ENCODE data around the gene NRXN2. TPM values are rescaled to one million over a fixed set of nuclear protein-coding genes. Genes with fewer than 3 reads are reported as not detected.
A peak's percentile ranks its signal among the peaks of the same experiment; 100 is the strongest.

NRXN2 gene
- total RNA-seq, 1 donor, result 1.6 TPM

DNA sequence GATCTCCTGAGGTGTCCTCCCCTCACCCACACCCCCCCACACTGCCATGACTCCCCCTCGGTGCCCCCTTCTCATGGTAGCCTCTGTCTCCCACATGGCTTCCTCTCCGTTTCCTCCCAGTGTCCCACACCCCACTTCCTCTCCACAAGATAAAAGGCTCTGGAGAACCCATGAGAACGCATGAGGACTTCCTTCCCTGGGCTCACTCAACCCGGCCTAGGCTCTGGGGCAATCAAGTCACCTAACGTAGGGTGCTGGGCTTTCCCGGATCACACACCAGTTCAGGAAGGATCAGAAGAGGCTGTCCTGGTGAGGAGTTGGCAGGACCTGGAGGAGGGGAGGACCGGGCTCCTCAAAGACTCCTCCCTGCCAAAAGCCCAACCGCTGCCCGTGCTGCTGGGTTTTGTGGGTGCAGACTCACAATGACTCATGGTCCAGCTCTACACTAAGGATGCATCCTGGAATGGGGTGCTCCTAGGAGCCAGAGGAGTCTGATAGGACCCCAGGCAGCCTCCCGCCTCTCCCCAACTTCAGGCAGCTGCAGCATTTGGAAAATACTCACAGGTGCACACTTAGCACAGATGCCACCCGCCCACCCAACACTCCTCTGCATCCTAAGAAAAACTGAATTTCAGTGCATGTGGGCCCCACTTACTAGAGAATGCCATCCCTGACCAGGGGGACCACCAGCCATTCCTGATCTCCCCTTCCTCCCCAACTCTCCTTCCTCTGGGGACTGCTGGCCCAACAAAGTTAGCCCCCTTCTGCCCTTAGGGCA, 110.9 kb downstream of the NRXN2 start:
- DNase-seq (ENCODE audit: low read depth in 2 of 3, low spot score in 2 of 3), result peak in 2 of 3 donors; percentile 17 to 36

DNA sequence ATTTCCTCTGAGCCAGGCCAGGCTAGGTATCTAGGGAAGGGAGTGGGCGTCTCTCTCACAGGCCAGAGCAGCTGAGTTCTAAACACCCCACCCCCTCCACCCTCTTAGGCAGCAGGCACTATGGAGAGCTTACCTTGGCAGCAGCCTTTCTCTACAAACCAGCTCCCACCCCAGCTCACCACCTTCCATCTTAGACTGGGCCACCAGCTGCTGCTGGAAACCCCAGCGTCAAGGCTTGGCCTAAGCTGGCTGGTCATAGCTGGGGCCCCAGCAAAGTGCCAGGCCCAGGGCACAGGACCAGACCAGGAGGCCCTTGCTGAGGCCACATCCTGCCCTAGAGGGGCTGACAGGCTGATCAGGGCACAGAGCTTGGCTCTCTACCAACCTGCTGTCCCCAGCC, 111.8 kb downstream of the NRXN2 start:
- DNase-seq (ENCODE audit: low read depth in 2 of 3, low spot score in 2 of 3), result no peak

DNA sequence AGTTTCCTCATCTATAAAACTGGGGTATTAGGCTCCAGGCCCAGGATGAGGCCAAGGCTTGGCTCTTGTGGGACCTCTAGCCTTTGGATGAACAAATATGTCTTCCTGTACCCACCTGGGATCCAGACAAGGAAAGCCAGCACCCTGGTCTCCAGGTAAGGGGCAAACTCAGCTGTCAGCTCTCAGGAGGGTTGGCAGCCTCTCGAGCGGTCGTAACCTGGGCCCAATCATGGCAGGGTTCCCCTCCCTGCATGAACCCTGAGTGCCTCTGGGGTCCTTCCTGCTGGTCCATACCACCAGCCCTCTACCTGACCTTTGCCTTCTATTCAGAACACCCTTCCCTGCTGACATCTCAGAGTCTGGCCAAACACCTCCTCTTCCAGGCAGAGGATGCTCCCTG, 112.4 kb downstream of the NRXN2 start:
- DNase-seq (ENCODE audit: low read depth in 2 of 3, low spot score in 2 of 3), result no peak

DNA sequence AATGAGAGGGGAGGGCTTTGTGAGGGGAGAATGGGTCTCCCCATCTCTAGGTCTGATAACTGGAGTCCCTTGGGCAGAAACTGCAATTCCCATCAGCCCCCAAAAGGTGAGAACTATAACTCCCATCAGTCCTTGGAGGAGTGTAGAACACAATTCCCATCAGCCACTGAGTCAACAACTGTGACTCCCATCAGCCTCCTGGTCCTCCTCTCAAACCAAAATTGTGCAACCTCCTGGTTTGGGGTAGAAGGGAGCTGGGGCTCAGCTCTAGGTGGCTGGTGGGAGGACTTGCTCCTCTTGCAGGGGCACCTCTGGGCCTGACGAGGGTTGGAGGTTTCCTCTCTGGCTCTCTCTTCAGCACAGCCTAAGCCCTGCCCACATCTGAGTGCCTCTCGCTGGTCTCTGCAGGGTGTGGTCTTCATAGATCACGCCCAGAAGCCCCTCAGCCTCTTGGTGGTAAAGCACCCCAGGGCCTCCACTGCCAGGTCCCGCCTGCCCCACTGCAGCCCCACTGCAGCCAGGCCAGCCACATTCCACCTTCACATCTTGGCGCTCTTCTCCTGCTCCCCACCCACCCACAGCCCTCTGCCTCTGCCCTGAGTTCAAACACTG, 113.5 kb downstream of the NRXN2 start:
- DNase-seq (ENCODE audit: low read depth in 2 of 3, low spot score in 2 of 3), result no peak

DNA sequence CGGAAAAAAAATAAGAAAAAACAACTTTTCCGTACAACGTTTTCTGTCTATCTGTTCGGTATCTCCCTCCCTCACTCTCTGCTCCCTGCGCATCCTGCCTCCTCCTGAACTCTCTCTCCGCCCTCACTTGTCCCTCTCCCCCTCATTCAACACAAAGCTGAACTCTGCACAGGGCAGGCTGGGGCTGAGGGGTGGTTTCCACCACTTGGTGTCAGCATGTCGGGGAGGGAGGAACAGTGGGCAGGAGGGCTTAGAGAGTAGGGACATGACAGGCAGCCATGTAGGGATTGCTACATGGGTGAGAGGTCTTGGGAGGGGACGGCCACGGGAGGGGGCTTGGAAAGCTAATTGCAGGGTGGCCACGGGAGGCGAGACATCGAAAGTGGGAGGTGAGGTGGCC, 114.4 kb downstream of the NRXN2 start:
- DNase-seq (ENCODE audit: low read depth in 2 of 3, low spot score in 2 of 3), result no peak

DNA sequence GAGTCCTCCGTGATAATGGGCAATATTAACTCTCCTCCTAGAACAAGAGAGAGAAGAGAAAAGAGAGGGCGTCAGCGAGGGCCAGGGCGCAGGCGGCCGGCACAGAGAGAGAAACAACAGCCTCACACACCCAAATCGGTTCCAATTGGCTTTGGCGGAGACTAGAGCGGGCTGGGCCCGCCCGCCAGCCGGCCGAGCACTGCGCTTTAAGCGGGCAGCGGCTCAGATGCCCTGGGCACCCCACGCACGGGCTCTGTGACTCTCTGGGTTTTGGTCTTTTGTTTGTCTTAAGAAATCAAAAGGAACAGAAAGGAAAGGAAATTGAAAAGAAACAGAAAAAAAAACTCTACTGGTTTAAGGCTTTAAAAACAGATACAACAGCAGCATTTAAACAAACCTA, 115.0 kb downstream of the NRXN2 start:
- DNase-seq (ENCODE audit: low read depth in 2 of 3, low spot score in 2 of 3), result no peak

DNA sequence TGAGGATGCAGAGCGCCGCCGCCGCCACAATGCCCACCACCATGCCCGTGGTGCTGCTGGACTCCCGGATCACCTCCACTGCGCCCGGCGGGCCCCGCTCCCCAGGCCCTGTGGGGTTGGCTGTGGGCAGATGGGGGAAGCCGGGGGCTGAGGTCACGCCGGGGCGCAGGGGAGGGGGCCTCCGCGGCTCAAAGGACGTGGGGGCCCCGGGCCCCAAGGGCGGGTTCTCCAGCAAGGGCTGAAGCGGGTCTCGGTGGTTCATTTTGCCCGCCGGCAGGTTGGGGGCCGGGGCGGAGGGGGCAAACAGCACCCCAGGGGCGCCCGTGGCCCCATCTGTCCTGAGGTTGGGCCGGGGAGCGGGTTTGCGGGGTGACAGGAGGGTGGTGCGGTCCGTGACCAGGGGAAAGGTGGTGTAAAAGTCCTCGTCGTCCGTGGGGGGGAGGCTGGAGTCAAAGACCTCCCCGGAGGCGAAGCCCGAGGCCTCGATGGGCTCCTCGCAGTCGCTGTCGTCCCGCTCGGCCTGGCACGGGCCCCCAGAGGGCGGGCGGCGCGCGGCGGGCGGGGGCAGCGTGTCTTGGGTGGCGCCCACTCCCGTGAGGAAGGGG, 115.5 kb downstream of the NRXN2 start:
- no peak for DNase-seq (ENCODE audit: low read depth in 2 of 3, low spot score in 2 of 3)

DNA sequence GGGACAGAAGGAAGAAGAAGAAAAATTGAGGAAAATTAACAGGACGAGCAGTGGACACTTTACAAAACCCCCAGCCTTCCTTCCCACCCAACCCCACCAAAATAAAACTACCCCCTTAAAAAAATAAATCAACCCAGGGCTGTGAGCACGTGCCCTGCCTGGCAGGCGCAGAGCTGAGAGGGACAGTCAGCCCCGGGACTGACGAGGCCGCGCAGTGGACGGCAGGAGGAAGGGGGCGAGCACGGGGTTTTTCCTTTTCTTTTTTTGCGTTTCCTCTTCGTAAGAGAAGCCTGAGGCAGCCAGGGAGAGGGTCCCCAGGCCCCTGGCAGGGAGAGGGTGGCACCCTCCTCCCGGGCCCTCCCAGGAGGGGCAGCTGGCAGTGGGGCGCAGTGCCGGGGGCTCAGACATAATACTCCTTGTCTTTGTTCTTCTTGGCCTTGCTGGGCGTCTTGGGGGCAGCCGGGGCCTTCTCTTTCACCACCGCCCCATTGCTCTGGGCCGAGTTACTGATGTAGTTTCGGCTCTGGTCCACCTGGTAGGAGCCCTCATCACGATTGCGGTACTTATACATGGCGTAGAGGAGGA, 116.1 kb downstream of the NRXN2 start:
- DNase-seq (ENCODE audit: low read depth in 2 of 3, low spot score in 2 of 3), result no peak

DNA sequence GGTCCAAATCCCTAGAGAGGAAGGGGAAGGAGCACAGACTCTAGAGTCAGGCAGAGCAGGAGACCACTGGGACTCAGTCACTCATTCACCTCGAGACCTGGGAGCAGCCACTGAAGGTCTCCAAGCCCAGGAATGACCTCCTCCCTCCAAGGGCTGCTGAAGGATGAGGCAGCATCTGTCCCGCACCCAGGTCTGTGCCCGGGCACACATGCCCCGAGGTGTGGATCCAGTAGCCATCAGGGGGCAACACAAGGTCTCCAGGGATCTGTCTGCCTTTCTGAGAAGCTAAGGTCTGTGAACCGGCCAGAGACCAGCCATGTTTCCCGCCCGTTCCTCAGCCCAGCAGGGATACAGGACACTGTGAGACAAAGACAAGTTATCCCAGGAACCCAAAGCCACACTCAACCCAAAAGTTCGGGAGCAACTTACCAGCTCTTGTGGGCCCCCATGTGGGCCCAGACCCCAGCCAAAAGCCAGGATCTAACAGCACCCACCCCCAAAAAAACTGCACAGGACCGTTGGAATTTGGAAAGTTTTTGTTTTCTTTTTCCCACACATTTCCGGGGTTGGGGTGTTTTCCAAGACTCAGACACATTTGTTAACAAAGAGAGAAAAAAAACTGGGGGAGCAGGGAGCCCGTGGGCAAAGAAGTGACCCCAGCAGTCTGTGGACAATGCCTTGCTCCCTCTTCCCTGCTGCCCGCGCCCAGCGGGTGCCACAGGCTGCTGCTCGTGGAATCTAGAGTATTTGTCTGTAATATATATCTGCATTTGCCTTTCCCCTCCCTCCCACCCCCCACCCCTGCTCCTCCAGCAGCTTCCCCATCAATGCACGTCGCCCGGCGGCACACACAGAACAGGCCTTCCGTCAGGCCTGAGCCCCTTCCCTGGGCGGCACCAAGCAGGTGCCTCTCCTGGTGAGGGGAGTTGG, 117.1 kb downstream of the NRXN2 start:
- DNase-seq (ENCODE audit: low read depth in 2 of 3, low spot score in 2 of 3), result no peak

DNA sequence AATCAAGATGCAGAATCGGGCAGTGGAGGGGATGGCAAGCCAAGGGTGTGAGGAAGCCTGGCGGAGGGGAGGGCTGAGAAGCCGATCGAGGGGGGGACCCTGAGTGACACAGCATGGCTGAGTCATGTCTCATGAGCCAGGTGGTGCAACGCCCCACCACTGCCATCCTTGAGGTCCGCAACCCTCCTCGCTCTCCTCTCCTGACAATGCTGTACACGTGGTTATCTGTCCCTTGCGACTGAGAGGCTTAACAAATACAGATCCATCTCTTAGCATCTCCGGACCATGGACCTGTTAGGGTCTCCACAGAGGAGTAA, 117.8 kb downstream of the NRXN2 start:
- DNase-seq (ENCODE audit: low read depth in 2 of 3, low spot score in 2 of 3), result peak in 2 of 3 donors; percentile 21 to 22

DNA sequence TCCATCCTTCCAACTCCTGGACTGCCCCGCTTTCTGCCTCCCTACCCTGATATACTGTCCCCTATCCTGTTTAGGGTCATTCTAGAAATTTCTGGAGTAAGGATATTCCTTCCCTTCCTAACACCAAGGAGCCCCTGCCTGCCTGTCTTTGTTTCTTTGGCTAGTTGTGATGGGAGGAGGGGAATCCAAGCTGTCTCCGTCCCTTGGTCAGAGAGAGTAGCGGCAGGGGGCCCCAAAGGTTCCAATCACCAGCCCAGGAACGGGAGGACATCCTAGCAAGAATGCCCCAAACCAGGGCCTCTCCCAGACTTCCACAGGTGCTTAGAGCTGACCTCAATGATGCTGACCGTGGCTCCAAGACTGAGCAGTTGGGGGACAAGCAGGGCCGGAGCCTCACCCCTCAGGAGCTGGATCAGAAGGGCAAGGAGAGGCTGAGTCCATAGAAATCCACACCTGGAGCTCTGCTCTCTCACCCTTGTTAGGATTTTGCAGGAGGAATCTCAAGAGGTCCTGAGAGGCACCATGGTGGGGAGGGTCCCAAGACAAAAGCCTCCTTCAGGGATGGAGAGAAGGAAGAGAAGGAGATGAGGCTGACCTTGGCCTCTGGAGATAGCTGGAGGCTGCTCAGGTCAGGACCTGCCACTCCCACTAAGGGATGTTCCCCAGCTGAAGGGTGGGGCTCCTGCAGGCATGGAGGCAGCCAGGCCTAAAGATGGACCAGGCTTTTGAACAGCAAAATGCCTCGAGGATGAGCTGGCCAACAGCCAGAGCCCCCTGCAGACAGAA, 118.3 kb downstream of the NRXN2 start:
- no peak for DNase-seq (ENCODE audit: low read depth in 2 of 3, low spot score in 2 of 3)

DNA sequence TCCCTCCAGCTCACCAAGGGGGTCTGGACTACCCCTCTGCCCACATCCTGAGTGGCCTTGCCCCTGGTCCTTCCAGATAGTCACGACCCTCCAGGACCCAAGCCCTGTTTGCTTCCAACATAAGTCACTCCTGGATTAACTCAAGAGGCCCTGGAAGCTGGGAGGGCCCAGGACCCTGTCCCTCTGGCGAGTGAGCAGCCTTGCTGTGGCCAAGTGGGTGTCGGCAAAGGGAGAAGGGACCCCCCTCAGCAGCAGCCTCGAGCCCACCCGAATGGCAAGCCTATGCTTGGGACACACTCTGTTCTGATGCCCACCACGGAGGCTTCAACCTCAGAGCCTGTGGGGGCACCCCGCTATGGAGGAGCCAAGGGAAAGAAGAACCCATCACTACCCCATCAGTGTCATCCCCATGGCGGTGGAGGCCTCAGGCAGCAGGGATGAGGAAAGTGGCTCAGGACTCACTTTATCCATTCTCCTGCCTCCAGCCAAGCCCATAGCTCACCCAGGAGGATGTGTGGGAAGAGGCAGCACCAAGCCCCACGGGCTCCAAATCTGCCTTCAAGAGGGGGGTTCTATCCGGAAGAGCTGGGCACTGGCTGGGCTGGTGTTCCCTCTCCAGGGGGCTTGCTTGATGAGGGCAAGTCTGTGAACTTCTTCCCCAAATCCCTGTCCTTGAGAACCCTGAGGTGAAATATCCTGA, 119.4 kb downstream of the NRXN2 start:
- no peak for DNase-seq (ENCODE audit: low read depth in 2 of 3, low spot score in 2 of 3)

DNA sequence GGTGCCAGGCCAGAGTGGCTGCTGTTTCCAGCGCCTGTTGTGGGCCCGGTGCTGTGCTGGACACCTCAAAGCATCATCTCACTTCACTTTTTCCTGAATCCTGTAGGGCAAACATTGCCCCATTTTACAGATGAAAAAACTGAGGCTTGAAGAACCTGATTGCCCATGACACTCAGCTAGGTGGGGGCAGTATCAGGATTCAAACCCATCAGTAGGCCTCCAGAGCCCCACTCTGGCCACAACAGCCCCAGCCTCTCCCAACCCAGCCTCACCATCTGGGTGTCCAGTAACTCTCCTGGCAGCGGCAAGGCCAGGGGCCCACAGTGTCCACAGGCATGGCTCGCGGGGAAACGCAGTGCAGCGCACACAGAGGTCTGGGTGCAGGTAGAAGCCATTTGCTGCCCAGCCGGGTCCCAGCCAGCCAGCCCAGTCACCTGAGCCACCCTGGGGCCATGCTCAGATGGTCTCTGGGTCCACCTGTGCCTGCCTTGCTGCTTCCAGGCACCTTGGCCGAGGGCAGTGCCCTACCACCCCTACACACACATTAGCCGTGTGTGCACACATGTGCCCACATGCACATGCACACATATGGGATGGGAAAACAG, 120.4 kb downstream of the NRXN2 start:
- no peak for DNase-seq (ENCODE audit: low read depth in 2 of 3, low spot score in 2 of 3)

DNA sequence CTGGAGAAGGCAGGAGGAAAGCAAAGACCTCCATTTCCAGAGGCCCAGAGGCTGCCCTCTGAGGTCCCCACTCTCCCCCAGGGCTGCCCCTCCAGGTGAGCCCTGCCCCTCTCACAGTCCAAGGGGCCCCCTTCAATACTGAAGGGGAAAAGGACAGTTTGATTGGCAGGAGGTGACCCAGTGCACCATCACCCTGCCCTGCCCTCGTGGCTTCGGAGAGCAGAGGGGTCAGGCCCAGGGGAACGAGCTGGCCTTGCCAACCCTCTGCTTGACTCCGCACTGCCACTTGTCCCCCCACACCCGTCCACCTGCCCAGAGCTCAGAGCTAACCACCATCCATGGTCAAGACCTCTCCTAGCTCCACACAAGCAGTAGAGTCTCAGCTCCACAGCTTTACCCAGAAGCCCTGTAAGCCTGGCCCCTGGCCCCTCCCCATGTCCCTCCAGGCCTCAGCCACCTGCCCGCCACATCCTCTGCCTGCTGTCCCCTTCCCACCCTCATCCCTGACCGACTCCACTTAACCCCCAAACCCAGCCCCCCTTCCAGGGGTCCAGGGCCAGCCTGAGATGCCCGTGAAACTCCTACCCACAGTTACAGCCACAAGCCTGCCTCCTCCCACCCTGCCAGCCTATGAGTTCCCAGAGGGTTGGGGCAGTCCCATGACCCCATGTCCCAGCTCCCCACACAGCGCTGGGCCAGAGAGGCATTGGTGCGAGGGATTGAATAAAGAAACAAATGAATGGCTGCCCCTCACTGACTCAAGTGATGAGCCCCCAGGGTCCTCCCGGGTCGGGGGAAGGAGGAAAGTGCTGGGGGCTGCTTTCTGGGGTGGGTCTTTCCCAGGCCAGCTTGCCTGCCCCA, 121.2 kb downstream of the NRXN2 start:
- no peak for DNase-seq (ENCODE audit: low read depth in 2 of 3, low spot score in 2 of 3)

DNA sequence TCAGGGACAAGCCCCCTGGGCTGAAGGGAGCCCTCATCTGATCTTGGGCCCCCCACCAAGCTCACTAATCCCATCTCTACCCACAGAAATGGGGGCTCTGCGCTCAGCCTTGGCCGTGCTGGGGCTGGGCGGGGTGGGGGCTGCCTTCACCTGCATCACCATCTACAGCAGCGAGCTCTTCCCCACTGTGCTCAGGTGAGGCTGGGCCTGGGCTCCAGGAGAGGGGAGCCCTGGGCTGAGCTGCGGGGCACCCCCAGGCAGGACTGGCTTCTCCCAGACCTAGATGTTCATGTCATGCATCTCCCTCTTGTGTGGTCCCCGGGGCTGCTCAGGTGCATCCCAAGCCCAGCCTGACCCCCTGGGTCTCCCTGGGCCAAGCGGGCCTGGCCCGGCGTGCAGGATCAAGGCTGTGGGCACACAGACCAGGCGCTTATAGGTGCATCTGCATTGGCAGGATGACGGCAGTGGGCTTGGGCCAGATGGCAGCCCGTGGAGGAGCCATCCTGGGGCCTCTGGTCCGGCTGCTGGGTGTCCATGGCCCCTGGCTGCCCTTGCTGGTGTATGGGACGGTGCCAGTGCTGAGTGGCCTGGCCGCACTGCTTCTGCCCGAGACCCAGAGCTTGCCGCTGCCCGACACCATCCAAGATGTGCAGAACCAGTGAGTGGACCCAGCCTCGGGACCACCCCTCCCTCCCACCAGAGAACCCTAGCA, 122.6 kb downstream of the NRXN2 start:
- DNase-seq (ENCODE audit: low read depth in 2 of 3, low spot score in 2 of 3), result no peak

DNA sequence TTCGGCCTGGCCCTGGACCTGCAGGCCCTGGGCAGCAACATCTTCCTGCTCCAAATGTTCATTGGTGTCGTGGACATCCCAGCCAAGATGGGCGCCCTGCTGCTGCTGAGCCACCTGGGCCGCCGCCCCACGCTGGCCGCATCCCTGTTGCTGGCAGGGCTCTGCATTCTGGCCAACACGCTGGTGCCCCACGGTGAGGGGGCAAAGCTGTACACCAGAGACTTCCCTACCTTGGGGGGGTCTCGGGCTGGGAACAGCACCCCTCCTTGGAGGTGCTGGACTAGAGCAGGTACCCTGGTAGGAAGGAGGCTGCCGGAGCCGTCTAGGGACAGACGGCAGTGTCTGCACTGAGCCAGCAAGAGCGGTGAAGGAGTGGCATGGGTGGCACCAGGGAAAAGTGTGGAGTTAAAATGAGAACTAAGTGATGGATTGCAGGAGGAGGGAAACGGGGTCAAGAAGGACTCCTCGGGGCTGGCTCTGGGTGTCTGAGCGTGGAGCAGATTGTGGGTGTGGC, 123.2 kb downstream of the NRXN2 start:
- no peak for DNase-seq (ENCODE audit: low read depth in 2 of 3, low spot score in 2 of 3)
